Lower leg skin (tissue), 4 donors: ENCODE results near the gene CDK5. TPM values are rescaled to one million over a fixed set of nuclear protein-coding genes. Genes with fewer than 3 reads are reported as not detected.

ENCODE experiments used
- DNase-seq, 2 donors: peaks; one replicate each; pipeline ENCODE4 v3.0.0-alpha.2; 2019; ENCODE audit warnings: low spot score in 2 of 2
- H3K4me3 ChIP-seq: fragments of 200-600 bp; sonication (generic); 2 replicates; pipeline ENCODE4 v1.5.1; 2017; ENCODE audit warnings: mild to moderate bottlenecking, low read depth; ENCODE audit not compliant: poor library complexity, severe bottlenecking
- POLR2A ChIP-seq, 2 donors: fragments of 450-650 bp; IDR thresholded peaks; one replicate each; pipeline ENCODE4 v1.6.1; 2016 to 2017; ENCODE audit warnings: antibody characterized with exemption in 2 of 2, mild to moderate bottlenecking in 1 of 2, moderate library complexity in 1 of 2
- WGBS, 2 donors: methylation state at CpG; one replicate each; pipeline ENCODE4 v1.1.5; 2018; 5-methylcytosine and 5-hydroxymethylcytosine counted together
- intact Hi-C: fragments of 100-400 bp; cut with DNase I; formaldehyde crosslinking; loops from one replicate; pipeline ENCODE4 v1.15.0; 2023; ENCODE audit warnings: low total_unique reads
- total RNA-seq, 4 donors: library from RNA; depleted of rRNA; stranded (reverse); fragments of >200 nt; gene quantifications; one replicate each; pipeline ENCODE4 v1.1.0, GENCODE V29; 2016
- TF ChIP-seq, protein P1 (sequence below), 3 donors: fragments of 450-650 bp; IDR thresholded peaks; one replicate each; pipeline ENCODE4 v1.5.1; 2016; ENCODE audit warnings: antibody characterized with exemption in 3 of 3, mild to moderate bottlenecking in 3 of 3, moderate library complexity in 2 of 3

CDK5 gene
- total RNA-seq, 4 donors from 2014 or later = 3.9 to 13.7 (median 7.2) TPM

DNA sequence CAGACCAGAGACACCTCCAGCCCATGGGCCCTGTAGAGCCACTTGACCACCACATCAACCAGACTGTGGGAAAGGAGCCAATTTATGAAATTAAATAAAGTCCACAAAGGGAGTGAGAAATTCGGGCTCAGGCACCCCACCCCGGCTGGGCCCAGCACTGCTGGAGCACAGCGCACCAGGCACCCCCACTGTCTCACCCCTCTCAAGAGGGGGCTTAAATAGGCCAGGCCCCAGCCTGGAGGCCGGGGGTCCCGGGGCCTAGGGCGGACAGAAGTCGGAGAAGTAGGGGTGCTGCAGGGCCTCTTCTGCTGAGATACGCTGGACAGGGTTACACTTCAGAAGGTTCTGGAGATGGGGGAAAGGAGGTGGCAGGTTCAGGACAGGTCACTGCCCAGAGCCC lies 3.9 kb downstream of the CDK5 start:
- no peak for TF ChIP-seq POLR2A (IDR thresholded peaks at IDR 0.05)
- TF ChIP-seq, protein P1, sequence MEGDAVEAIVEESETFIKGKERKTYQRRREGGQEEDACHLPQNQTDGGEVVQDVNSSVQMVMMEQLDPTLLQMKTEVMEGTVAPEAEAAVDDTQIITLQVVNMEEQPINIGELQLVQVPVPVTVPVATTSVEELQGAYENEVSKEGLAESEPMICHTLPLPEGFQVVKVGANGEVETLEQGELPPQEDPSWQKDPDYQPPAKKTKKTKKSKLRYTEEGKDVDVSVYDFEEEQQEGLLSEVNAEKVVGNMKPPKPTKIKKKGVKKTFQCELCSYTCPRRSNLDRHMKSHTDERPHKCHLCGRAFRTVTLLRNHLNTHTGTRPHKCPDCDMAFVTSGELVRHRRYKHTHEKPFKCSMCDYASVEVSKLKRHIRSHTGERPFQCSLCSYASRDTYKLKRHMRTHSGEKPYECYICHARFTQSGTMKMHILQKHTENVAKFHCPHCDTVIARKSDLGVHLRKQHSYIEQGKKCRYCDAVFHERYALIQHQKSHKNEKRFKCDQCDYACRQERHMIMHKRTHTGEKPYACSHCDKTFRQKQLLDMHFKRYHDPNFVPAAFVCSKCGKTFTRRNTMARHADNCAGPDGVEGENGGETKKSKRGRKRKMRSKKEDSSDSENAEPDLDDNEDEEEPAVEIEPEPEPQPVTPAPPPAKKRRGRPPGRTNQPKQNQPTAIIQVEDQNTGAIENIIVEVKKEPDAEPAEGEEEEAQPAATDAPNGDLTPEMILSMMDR (IDR thresholded peaks at IDR 0.05) = no peak
- 91 to 93% methylated on average over 8 of the region's 8 CpGs for WGBS, 2 donors
- intact Hi-C loops = loop anchor here (5.0 kb wide), 1 partner anchor 1529 kb away; no protein-coding TSS in a partner anchor
- no peak for DNase-seq
- H3K4me3 ChIP-seq = no peak overlapping the region

DNA sequence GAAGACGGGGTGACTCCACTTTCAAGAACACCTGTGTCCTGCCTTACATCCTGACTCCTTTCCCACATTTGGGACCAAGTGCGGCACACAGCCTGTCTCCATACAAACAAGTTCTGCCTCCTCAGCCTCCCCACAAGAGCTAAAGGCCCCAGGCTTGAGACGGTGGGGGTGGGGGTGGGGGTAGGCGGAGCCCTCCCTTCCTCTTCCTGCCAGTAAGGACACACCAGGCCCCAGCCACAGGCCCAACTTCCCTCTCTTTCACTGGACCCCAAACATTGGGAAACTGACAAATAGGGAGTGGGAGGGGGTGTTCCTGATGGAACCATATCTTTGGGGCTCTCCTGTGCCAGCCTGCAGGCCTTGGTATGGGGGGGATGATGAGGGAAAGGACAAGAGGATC lies 4.6 kb downstream of the CDK5 start:
- H3K4me3 ChIP-seq = no peak overlapping the region
- TF ChIP-seq POLR2A (IDR thresholded peaks at IDR 0.05) = no peak
- TF ChIP-seq, protein P1 (IDR thresholded peaks at IDR 0.05) = no peak
- no peak for DNase-seq
- intact Hi-C loops = loop anchor here (5.0 kb wide), 1 partner anchor 1529 kb away; no protein-coding TSS in a partner anchor
- WGBS, 2 donors = 68 to 81% methylated on average over 4 of the region's 4 CpGs

- 0 to 1% methylated on average over 13 to 36 of the region's 50 CpGs for WGBS, 2 donors
- H3K4me3 ChIP-seq = no peak overlapping the region
- TF ChIP-seq, protein P1 (IDR thresholded peaks at IDR 0.05) = no peak
- no peak for TF ChIP-seq POLR2A (IDR thresholded peaks at IDR 0.05)
- intact Hi-C loops = loop anchor here (5.0 kb wide), 1 partner anchor 1531 kb away; no protein-coding TSS in a partner anchor
- no peak for DNase-seq
Measured at GRCh38 chr7:151051108-151051507, 6.6 kb downstream of the CDK5 start.

DNA sequence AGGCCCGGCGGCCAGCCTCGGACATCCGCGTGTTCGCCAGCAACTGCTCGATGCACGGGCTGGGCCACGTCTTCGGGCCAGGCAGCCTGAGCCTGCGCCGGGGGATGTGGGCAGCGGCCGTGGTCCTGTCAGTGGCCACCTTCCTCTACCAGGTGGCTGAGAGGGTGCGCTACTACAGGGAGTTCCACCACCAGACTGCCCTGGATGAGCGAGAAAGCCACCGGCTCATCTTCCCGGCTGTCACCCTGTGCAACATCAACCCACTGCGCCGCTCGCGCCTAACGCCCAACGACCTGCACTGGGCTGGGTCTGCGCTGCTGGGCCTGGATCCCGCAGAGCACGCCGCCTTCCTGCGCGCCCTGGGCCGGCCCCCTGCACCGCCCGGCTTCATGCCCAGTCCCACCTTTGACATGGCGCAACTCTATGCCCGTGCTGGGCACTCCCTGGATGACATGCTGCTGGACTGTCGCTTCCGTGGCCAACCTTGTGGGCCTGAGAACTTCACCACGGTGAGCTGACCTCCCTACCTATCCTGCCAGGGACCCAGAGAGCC lies 8.7 kb downstream of the CDK5 start:
- WGBS, 2 donors = 92% methylated on average over 38 of the region's 38 CpGs
- intact Hi-C loops = no loop called here

GRCh38 chr7:151047976-151048815 lies 9.5 kb downstream of the CDK5 start, which contains the start of gene ASIC3:
Gene ASIC3 (plus strand): TSS chr7:151048531. CDS start chr7:151048886, 355 bp downstream.
- intact Hi-C loops = no loop called here
- DNase-seq = no peak
- no peak within 1 kb of the TSS for H3K4me3 ChIP-seq
- 80% methylated on average over 22 of the region's 22 CpGs for WGBS, 2 donors
- TF ChIP-seq, protein P1 (IDR thresholded peaks at IDR 0.05) = no peak
- TF ChIP-seq POLR2A (IDR thresholded peaks at IDR 0.05) = no peak

More for the DNA sequence above, 8.7 kb downstream of the CDK5 start:
- no peak for DNase-seq
- no peak overlapping the region for H3K4me3 ChIP-seq
- TF ChIP-seq, protein P1 (IDR thresholded peaks at IDR 0.05) = no peak
- TF ChIP-seq POLR2A (IDR thresholded peaks at IDR 0.05) = no peak
